Measurements from ENCODE around the gene GALNT18. TPM values are rescaled to one million over a fixed set of nuclear protein-coding genes. Genes with fewer than 3 reads are reported as not detected.

Gene GALNT18
- total RNA-seq, 4 donors from 2014 or later = 3.5 to 31.4 (median 11.1) TPM

DNA sequence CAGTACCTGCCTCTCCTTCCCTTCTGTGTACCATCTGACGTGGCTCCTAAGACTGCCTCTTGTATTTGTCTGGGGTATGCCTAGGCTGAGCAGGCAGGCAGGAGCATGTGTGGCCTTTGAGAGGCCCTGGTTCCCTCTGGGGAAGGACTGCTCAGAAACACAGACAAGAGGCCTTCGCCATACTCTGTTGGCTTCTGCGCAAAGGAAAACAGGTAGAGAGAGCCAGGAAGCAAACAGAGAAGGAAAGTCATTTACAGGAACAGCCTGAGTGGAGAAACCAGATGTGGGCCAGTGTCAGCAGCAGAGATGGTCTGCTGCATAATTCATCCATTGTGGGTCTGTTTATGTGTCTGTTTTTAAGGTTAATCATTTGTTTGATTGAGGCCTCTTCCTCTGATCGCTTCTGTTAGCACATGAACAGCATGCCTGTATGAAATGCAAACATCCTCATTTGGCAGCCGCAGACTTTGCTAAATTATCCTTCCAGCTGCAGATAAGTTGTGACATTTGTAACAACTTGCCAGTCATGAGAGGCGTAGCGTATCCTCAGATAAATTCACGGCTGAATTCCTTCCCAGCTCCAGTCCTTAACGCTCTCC lies 119.4 kb downstream of the GALNT18 start:
- no peaks in the 10 kb centered on the region for H3K27me3 ChIP-seq
- H3K4me1 ChIP-seq = no peaks in the 10 kb centered on the region
- no peaks in the 10 kb centered on the region for H3K36me3 ChIP-seq
- H3K4me3 ChIP-seq = no peak overlapping the region
- no peak for DNase-seq
- TF ChIP-seq, protein P1, sequence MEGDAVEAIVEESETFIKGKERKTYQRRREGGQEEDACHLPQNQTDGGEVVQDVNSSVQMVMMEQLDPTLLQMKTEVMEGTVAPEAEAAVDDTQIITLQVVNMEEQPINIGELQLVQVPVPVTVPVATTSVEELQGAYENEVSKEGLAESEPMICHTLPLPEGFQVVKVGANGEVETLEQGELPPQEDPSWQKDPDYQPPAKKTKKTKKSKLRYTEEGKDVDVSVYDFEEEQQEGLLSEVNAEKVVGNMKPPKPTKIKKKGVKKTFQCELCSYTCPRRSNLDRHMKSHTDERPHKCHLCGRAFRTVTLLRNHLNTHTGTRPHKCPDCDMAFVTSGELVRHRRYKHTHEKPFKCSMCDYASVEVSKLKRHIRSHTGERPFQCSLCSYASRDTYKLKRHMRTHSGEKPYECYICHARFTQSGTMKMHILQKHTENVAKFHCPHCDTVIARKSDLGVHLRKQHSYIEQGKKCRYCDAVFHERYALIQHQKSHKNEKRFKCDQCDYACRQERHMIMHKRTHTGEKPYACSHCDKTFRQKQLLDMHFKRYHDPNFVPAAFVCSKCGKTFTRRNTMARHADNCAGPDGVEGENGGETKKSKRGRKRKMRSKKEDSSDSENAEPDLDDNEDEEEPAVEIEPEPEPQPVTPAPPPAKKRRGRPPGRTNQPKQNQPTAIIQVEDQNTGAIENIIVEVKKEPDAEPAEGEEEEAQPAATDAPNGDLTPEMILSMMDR (IDR thresholded peaks at IDR 0.05) = no peak
- no peak for TF ChIP-seq POLR2A (IDR thresholded peaks at IDR 0.05)
- H3K27ac ChIP-seq = no peak overlapping the region
- H3K9me3 ChIP-seq = no peaks in the 10 kb centered on the region

DNA sequence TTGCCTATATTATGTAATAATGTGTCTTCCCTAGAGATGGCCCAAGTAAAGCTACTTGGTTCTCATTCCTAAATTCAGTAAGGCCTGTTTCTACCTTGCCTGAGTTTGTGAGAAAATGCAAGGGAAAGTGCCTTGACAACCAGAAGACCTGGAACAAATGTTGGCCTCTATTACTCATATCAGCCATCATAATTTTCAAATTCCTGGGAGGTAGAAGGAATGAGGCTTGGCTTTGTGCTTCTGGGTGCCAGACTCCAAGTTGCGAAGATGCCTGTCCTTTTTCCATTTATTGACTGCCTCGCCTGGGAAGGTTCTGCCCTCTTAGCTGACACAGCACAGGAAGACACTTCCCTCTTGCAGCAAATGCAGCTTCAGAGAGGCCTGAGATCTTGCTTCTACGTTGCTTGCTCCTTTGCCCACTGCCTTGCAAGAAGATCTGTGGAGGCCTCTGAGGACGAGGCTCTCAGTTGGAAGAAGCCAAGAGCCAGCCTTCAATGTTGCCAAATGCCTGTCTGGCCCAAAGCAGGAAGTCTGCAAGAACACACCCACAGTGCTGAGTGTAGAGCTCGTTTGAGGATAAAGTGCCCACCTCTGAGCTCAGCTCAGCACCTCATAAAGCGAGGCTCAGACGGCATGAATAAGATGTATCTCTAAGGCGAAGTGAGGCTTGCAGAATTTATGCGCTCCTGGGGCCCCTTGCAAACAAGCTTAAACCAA lies 120.1 kb downstream of the GALNT18 start:
- TF ChIP-seq, protein P1 (IDR thresholded peaks at IDR 0.05) = no peak
- no peak for TF ChIP-seq POLR2A (IDR thresholded peaks at IDR 0.05)
- H3K4me1 ChIP-seq = no peaks in the 10 kb centered on the region
- no peaks in the 10 kb centered on the region for H3K27me3 ChIP-seq
- H3K27ac ChIP-seq = no peak overlapping the region
- H3K9me3 ChIP-seq = no peaks in the 10 kb centered on the region
- H3K36me3 ChIP-seq = no peaks in the 10 kb centered on the region
- H3K4me3 ChIP-seq = no peak overlapping the region
- no peak for DNase-seq

DNA sequence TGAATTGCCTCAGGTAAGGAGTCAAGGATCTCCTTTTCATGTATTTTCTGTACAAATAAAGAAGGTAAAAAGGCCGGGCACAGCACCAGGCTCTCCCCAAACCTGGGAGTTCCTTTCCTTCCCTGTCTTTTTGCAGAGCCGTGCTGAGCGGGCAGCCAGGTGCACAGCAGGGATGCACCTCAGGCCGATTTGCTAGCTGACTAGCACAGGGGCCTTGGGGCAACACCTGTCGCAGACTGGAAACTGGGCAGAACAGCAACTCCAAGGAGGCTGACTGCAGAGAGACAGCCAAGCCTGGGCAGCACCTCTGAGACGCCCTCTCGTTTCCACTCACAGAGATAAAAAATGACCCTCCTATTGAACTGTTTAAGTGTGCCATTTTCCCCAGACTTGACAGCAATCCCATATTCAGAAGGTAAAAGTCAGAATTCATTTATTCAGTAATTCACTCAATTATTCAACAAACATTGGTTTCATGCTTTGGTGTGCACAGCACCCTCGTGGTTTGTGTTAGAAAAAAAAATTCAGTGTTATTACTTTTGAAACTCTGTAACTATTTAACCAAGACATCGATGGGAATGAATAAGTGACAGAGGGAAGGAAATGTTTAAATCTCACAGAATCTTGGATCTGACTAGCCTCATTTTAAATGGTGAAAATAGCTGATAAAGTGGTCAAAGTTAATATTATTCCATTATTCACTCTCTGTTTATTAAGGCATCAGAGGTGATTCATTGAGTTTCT lies 120.9 kb downstream of the GALNT18 start:
- Histone ChIP-seq H3K4me3 (no peak overlapping the region), H3K27ac (no peak overlapping the region), H3K36me3 (no peaks in the 10 kb centered on the region), H3K4me1 (no peaks in the 10 kb centered on the region), H3K27me3 (no peaks in the 10 kb centered on the region), H3K9me3 (no peaks in the 10 kb centered on the region)
- no peak for TF ChIP-seq POLR2A (IDR thresholded peaks at IDR 0.05)
- TF ChIP-seq, protein P1 (IDR thresholded peaks at IDR 0.05) = no peak
- DNase-seq = no peak

DNA sequence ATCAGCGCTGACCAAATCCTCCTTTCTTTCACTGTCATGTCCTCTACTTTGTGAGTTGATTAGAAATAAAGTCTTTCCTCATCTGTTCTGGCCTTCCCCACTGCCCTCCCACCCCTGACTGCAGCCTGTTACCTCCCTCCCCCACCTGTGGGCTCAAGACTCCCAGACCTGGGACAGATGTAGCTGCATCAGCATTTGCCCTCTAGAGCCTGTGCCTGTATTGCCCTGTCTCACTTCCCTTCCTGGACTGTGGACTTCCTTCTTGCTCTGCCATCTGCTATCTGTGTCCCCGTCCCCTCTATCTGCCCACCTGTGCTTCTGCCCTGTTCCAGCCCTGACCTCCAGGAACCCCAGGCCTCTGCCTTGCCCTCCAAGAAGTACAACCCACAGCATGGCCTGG lies 122.5 kb downstream of the GALNT18 start:
- no peak for DNase-seq
- no peak overlapping the region for H3K4me3 ChIP-seq
- no peaks in the 10 kb centered on the region for H3K36me3 ChIP-seq
- H3K4me1 ChIP-seq = no peaks in the 10 kb centered on the region
- H3K27ac ChIP-seq = no peak overlapping the region
- TF ChIP-seq POLR2A (IDR thresholded peaks at IDR 0.05) = no peak
- TF ChIP-seq, protein P1 (IDR thresholded peaks at IDR 0.05) = no peak
- H3K9me3 ChIP-seq = no peaks in the 10 kb centered on the region
- H3K27me3 ChIP-seq = no peaks in the 10 kb centered on the region

DNA sequence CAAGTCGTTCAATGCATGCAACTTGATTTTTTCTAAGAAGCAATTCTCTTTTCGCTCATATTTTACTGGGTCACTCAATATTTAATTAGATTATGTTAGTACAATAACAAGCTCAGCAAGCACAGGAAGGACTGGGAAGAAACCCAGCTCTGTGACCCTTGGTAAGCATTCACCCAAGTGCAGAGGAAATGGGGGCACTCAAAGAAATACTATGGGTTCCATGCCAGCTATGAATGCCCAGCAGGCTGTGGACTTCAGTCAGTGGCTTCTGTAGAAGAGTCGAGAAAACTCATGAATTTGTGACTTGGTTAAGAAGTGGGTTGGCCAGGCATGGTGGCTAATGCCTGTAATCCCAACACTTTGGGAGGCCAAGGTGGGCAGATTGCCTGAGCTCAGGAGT lies 123.6 kb downstream of the GALNT18 start:
- Histone ChIP-seq H3K27ac (no peak overlapping the region), H3K4me3 (no peak overlapping the region), H3K9me3 (no peaks in the 10 kb centered on the region), H3K36me3 (no peaks in the 10 kb centered on the region), H3K27me3 (no peaks in the 10 kb centered on the region), H3K4me1 (no peaks in the 10 kb centered on the region)
- no peak for DNase-seq
- TF ChIP-seq POLR2A (IDR thresholded peaks at IDR 0.05) = no peak
- TF ChIP-seq, protein P1 (IDR thresholded peaks at IDR 0.05) = no peak
